Nephron progenitor cell (in vitro differentiated cells): ENCODE data around the gene ZBTB7C.

Experiments
- DNase-seq: peaks from one replicate; pipeline ENCODE4 v3.0.0; 2021
- H3K27ac Mint-ChIP-seq: 2 replicates; pipeline ENCODE4 v1.8.0; 2021; ENCODE audit warnings: mild to moderate bottlenecking, moderate library complexity, mixed read lengths
- H3K27me3 Mint-ChIP-seq: 2 replicates; pipeline ENCODE4 v1.8.0; 2021; ENCODE audit warnings: mild to moderate bottlenecking, low read depth, mixed read lengths; ENCODE audit not compliant: poor library complexity
- H3K36me3 Mint-ChIP-seq: 2 replicates; pipeline ENCODE4 v1.8.0; 2021; ENCODE audit warnings: low read depth, mixed read lengths
- H3K4me1 Mint-ChIP-seq: 2 replicates; pipeline ENCODE4 v1.8.0; 2021; ENCODE audit warnings: mixed read lengths
- H3K4me3 Mint-ChIP-seq: 2 replicates; pipeline ENCODE4 v1.8.0; 2021; ENCODE audit warnings: mild to moderate bottlenecking, moderate library complexity, mixed read lengths
- H3K9me3 Mint-ChIP-seq: 2 replicates; pipeline ENCODE4 v1.8.0; 2021; ENCODE audit warnings: mild to moderate bottlenecking, moderate library complexity, mixed read lengths
- TF ChIP-seq, protein P1 (sequence below): fragments of 200-600 bp; sonication (generic); IDR thresholded peaks from 2 replicates; pipeline ENCODE4 v1.5.0; 2021; ENCODE audit warnings: antibody characterized with exemption

The ZBTB7C gene

DNA sequence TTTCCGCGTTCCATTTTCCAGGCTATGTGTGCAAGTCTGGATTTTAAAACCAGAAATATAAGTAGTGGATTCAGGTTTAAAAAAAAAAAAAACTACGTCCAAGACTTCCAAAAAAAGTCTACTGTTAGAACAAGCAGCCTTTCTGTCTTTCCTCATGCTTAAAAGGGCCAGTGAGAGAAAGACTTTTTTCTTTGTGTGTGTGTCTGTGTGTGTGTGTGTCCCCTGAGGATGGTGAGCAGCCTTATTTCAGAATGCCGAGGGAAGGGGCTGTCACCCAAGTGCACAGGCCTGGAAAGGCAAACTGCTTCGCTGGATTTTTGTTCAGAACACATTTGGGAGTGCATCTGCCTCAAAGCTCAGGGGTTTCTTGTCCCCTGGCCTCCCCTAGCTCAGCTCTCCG, 98.8 kb downstream of the ZBTB7C start:
- no peak overlapping the region for H3K27ac Mint-ChIP-seq
- peaks cover 25% of the 10 kb centered on the region for H3K27me3 Mint-ChIP-seq
- no peaks in the 10 kb centered on the region for H3K36me3 Mint-ChIP-seq

DNA sequence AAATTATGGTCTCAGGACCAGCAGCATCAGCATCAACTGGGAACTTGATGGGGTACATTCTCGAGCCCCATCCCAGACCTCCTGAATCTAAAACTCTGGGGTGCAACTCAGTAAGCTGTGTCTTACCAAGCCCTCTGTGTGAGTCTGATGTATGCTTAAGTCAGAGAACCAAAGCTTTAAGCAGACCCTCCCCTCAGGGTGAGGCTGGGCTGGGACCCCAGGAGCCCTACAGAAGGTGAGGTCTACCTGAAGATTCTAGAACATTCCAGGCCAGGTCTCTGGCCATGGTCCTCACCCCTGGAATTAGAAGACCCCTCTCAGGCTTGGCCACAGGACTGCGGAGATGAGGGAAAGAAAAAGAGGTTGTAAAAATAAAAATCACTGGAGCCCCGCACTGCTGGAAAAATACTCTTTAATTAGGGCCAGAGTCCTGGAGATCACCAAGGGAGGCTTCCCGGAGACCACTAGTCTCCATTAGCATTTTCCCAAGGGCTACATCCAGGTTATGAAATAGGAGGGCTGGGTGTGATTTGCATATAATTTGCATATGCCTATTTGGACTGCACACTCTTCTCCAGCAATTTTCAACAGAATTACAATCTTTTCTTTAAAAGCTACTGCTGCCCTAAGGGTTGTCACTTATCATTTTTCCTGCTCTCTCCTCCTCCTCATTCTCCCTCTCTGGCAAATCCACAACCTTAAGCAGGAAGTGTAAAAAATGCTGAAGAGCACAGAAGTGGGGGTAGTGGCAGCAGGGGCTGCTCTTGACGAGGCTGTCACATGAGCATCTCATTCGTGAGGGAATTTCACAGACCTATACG, 100.2 kb downstream of the ZBTB7C start:
- Mint-ChIP-seq H3K9me3 (no peaks in the 10 kb centered on the region), H3K36me3 (no peaks in the 10 kb centered on the region), H3K27me3 (peaks cover 20% of the 10 kb centered on the region), H3K27ac (no peak overlapping the region), H3K4me3 (no peak overlapping the region), H3K4me1 (peaks cover 24% of the 10 kb centered on the region)
- no peak for DNase-seq
- TF ChIP-seq, protein P1, sequence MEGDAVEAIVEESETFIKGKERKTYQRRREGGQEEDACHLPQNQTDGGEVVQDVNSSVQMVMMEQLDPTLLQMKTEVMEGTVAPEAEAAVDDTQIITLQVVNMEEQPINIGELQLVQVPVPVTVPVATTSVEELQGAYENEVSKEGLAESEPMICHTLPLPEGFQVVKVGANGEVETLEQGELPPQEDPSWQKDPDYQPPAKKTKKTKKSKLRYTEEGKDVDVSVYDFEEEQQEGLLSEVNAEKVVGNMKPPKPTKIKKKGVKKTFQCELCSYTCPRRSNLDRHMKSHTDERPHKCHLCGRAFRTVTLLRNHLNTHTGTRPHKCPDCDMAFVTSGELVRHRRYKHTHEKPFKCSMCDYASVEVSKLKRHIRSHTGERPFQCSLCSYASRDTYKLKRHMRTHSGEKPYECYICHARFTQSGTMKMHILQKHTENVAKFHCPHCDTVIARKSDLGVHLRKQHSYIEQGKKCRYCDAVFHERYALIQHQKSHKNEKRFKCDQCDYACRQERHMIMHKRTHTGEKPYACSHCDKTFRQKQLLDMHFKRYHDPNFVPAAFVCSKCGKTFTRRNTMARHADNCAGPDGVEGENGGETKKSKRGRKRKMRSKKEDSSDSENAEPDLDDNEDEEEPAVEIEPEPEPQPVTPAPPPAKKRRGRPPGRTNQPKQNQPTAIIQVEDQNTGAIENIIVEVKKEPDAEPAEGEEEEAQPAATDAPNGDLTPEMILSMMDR = no peak

More for the DNA sequence above, 98.8 kb downstream of the ZBTB7C start:
- TF ChIP-seq, protein P1 = no peak
- no peaks in the 10 kb centered on the region for H3K9me3 Mint-ChIP-seq
- DNase-seq = no peak
- no peak overlapping the region for H3K4me3 Mint-ChIP-seq
- peaks cover 22% of the 10 kb centered on the region for H3K4me1 Mint-ChIP-seq

DNA sequence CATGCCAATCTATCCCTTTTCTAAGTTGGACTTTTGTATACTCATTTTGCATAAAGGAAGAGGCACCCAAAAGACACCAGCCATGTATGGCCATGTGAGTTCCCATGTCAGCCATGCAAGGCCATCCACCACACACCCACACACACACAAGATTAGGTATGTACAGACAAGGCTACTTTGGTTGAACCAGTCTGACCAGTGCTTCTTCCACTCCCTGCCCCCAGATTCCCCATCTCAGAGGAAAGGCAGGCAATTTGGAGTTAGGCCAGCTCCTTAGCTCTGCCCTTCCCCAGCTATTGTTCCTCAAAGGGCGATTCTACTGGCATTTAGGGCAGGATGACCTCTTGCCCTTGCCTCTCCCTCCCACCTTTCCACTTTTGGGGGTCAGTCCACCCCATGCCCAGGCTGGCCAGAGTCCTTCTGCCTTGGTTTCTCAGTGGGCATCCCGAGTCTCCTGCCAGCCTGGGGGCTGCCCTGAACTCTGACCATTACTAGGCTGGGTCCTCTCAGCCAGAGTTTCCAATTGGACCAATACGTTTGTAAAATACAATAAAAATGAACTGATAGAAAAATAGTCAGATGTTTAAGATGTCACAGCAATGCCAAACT, 101.1 kb downstream of the ZBTB7C start:
- H3K4me1 Mint-ChIP-seq = peaks cover 17% of the 10 kb centered on the region
- no peaks in the 10 kb centered on the region for H3K9me3 Mint-ChIP-seq
- H3K27ac Mint-ChIP-seq = no peak overlapping the region
- no peak for DNase-seq
- no peaks in the 10 kb centered on the region for H3K36me3 Mint-ChIP-seq
- TF ChIP-seq, protein P1 = no peak
- no peak overlapping the region for H3K4me3 Mint-ChIP-seq
- peaks cover 17% of the 10 kb centered on the region for H3K27me3 Mint-ChIP-seq

DNA sequence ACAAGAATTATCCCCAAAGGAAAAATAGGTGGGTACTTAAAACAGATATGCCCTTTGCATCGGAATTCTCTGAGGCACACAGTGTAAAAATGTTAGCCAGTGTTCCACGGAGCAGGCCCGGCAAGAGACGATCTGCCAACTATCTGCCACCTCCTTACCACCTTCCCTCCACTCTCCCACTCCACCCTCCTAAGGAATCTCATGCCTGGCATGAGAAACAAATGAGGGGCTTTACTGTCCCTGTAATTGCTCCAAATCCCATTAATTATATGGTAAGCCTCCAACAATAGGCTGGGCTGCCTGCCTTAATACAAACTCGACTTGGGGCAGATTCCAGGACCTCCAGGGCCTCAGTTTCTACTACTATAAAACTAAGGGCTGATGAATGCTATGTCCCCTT, 102.3 kb downstream of the ZBTB7C start:
- Mint-ChIP-seq H3K27ac (no peak overlapping the region), H3K36me3 (no peaks in the 10 kb centered on the region), H3K4me3 (no peak overlapping the region), H3K27me3 (peaks cover 14% of the 10 kb centered on the region), H3K4me1 (peaks cover 23% of the 10 kb centered on the region), H3K9me3 (no peaks in the 10 kb centered on the region)
- DNase-seq = no peak
- TF ChIP-seq, protein P1 = no peak

DNA sequence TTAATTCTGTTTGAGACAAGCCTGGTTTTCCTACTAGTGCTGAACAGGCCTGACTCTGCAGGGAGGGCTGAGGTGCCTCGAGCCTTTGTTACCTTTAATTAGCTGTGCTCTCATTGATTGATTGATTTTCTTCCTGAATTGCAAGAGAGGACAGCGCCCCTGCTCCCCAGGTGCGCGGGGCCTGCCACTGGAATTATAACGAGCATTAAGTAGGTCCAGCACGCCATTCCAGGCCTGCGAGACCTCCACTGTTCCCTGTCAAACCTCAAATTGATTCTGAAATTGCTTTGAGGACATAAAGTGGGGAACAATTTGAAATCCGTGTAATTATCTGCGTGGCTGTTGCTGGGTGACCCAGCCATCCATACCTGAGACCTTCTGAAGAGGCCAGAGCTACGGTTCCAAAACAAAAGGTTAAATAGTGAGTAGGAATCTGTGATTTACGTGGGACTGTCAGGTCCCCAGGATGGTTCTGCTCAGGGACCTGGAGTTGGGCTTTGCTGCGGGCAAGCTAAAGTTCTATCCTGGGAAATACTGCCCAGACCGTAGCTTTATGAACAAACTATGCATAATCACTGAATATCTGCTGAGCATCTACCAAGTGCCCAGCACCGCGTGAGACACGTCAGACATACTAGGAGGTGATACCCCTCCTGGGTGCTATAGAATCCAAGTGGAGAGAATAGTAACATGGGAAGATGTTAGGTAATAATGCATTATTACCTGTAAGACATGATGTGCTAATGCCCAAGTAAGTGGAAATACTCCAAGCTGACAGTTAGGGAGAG, 104.1 kb downstream of the ZBTB7C start:
- DNase-seq = no peak
- Mint-ChIP-seq H3K27ac (no peak overlapping the region), H3K4me3 (no peak overlapping the region), H3K4me1 (peaks cover 38% of the 10 kb centered on the region), H3K9me3 (no peaks in the 10 kb centered on the region), H3K36me3 (no peaks in the 10 kb centered on the region), H3K27me3 (peaks cover 3% of the 10 kb centered on the region)
- TF ChIP-seq, protein P1 = no peak
